Bronchial smooth muscle cell (primary cell): ENCODE data around the gene HACD4. TPM values are rescaled to one million over a fixed set of nuclear protein-coding genes. Genes with fewer than 3 reads are reported as not detected.

Experiments used
- total RNA-seq: library from RNA; depleted of rRNA; stranded (reverse); fragments of >200 nt; gene quantifications from 2 replicates; pipeline ENCODE4 v1.2.1, GENCODE V29; 2014

HACD4 gene, protein sequence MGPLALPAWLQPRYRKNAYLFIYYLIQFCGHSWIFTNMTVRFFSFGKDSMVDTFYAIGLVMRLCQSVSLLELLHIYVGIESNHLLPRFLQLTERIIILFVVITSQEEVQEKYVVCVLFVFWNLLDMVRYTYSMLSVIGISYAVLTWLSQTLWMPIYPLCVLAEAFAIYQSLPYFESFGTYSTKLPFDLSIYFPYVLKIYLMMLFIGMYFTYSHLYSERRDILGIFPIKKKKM
- total RNA-seq = 4.9 and 7.4 TPM in 2 replicates

DNA sequence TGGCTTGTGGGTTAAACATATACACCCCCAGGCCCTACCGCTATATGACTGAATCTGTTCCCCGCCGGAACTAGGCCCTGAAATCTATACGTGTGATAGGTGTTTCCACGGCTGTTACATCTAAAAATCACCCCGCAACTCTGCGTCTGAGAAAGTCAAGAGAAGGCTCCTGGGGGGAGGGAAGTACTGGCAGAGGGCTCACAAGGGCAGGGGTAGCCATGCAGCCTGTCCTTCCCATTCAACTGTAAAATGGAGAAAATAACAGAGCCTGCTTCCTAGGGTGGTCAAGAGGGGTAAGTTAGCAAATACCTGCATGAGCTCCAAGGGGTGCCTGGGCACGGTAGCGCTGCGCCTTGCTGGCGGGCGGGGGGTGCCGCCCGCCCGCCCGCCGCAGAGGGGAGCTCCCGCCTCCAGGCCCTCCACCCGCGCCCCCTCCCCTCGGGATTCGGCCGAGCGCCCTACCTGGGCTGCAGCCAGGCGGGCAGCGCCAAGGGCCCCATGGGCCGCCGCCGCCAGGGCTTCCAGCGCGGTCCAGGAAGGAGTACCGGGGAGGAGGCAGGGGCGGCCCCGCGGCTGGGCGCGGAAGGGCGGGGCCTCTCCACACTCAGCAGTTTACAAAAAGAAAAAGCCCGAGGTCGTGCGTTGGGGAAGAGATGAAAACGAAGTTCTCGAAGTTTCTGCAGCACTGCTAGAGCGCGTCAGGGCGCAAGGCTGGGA, at the start of gene HACD4:
Gene HACD4, minus strand, starts transcription at position 550 of the 717 bp plus-strand sequence. Its CDS starts 50 bp downstream, at position 500.

DNA sequence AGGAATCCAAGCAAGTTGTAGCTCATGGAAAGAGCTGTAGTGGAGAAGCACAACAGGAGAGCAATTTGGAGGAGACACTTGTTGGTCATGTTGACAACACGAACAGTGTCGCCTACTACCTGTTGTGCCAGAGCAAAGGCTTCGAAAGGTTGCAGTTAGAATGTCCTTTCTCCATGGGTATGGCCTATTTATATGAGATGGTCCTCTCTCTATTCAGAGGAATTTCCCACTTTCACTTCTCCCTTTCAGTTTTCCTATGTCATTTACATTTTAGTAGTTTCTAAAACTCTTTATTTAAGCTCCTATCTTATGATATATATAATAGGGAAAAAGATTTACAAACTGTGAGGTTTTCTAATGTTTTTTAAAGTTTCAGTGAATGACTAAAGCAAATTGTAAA, 46.3 kb upstream of the HACD4 start, which contains the start of gene IFNB1:
Gene IFNB1, minus strand, starts transcription at position 162 of the 400 bp plus-strand sequence. Its CDS starts 73 bp downstream, at position 89.

Other genes starting within 250 kb of the HACD4 start
- gene IFNB1, start 46.3 kb upstream of the HACD4 start, total RNA-seq = not detected in 2 replicates
- gene IFNW1, start 110.2 kb upstream of the HACD4 start, total RNA-seq = 0.09 TPM in 1 of 2 replicates, not detected in the other
- gene IFNA21, start 135.0 kb upstream of the HACD4 start, total RNA-seq = not detected in 2 replicates
- not detected in 2 replicates for gene IFNA4, start 155.9 kb upstream of the HACD4 start, total RNA-seq
- not detected in 2 replicates for gene IFNA7, start 170.6 kb upstream of the HACD4 start, total RNA-seq
- not detected in 2 replicates for gene IFNA10, start 175.5 kb upstream of the HACD4 start, total RNA-seq
- not detected in 2 replicates for gene IFNA16, start 185.7 kb upstream of the HACD4 start, total RNA-seq
- gene IFNA17, start 196.6 kb upstream of the HACD4 start, total RNA-seq = not detected in 2 replicates
- gene IFNA14, start 208.4 kb upstream of the HACD4 start, total RNA-seq = not detected in 2 replicates